ENCODE data around the gene OSGIN1. TPM values are rescaled to one million over a fixed set of nuclear protein-coding genes. Genes with fewer than 3 reads are reported as not detected.

OSGIN1 gene
- total RNA-seq, 1 donor from 2014 or later: 12.5 TPM

DNA sequence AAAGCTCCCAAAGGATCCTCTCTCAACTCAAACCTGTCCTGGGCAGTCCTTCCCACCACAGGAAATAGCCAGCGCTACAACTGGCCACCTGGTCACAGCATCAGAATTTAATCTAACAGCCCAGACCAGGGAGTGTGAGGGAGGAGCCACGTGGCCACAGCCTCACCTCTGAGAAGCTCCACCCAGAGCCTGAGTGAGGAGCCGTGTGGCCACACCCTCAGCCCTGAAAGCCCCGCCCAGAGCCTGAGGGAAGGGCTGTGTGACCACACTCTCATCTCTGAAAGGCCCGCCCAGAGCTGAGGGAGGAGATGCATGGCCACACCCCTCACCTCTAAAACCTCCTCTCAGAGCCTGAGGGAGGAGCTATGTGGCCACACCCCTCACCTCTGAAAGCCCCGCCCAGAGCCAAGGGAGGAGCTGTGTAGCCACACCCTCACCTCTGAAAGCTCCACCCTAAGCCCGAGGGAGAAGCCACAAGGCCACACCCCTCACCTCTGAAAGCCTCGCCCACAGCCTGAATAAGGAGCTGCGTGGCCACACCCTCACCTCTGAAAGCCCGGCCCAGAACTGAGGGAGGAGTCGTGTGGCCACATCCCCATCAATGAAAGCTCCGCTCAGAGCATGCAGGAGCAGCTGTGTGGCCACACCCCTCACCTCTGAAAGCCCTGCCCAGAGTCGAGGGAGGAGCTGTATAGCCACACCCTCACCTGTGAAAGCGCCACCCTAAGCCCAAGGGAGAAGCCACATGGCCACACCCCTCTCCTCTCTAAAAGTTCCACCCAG lies 60.9 kb downstream of the OSGIN1 start:
- no peak overlapping the region for H3K4me3 ChIP-seq
- intact Hi-C loops (cut with micrococcal nuclease): no loop called here
- no peak for DNase-seq
- no peak overlapping the region for H3K27ac ChIP-seq (replicated peaks)
- H3K36me3 ChIP-seq: no peaks in the 10 kb centered on the region
- H3K4me1 ChIP-seq: no peaks in the 10 kb centered on the region
- peaks cover 5% of the 10 kb centered on the region for H3K27me3 ChIP-seq (ENCODE audit: low read depth)
- TF ChIP-seq, protein P1, sequence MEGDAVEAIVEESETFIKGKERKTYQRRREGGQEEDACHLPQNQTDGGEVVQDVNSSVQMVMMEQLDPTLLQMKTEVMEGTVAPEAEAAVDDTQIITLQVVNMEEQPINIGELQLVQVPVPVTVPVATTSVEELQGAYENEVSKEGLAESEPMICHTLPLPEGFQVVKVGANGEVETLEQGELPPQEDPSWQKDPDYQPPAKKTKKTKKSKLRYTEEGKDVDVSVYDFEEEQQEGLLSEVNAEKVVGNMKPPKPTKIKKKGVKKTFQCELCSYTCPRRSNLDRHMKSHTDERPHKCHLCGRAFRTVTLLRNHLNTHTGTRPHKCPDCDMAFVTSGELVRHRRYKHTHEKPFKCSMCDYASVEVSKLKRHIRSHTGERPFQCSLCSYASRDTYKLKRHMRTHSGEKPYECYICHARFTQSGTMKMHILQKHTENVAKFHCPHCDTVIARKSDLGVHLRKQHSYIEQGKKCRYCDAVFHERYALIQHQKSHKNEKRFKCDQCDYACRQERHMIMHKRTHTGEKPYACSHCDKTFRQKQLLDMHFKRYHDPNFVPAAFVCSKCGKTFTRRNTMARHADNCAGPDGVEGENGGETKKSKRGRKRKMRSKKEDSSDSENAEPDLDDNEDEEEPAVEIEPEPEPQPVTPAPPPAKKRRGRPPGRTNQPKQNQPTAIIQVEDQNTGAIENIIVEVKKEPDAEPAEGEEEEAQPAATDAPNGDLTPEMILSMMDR (IDR thresholded peaks at IDR 0.05; ENCODE audit: borderline replicate concordance): no peak
- H3K9me3 ChIP-seq (replicated peaks): no peaks in the 10 kb centered on the region

DNA sequence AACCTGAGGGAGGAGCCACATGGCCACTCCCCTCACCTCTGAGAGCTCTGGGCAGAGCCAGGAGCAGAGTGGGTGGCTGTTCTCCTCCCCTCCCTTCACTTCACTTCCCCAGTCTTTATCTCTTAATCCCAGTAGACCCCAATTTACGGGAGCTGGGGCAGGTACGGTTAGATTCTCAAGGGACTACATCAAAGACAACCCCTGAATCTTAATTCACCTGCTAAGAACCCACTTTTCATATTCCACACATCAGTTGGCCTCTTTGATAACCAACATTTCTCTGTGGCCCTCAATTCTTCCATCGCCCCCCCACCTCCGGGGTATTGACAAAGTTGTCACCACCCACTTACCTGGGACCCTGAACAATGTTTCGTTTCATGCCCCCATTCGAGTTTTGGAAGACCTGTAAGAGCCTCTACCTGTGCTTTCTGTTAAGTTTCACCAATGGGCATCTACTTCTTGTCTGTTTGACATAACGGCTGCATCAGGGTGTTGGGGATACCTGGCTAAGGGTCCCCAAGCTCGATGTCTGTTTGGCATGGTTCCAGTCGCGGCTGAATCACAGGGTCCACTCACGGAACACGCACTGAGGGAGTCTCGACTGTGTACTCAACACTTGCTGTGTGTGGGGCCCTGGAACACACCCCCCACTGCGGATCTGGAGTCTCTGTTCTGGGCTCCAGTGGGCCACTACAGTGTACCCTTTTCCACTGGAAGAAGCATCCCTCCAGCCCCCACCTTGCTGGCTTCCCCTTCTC lies 61.7 kb downstream of the OSGIN1 start:
- TF ChIP-seq, protein P1 (IDR thresholded peaks at IDR 0.05; ENCODE audit: borderline replicate concordance): no peak
- no peak for DNase-seq
- no peak overlapping the region for H3K4me3 ChIP-seq

GRCh38 chr16:84015399-84015798 lies 62.4 kb downstream of the OSGIN1 start:
- Histone ChIP-seq H3K4me1 (peaks cover 9% of the 10 kb centered on the region), H3K27me3 (ENCODE audit: low read depth) (peaks cover 5% of the 10 kb centered on the region), H3K4me3 (no peak overlapping the region), H3K9me3 (replicated peaks) (no peaks in the 10 kb centered on the region), H3K36me3 (no peaks in the 10 kb centered on the region), H3K27ac (replicated peaks) (no peak overlapping the region)
- TF ChIP-seq, protein P1 (IDR thresholded peaks at IDR 0.05; ENCODE audit: borderline replicate concordance): no peak
- DNase-seq: no peak
- intact Hi-C loops (cut with micrococcal nuclease): no loop called here

More for the DNA sequence above, 61.7 kb downstream of the OSGIN1 start:
- Histone ChIP-seq H3K9me3 (replicated peaks) (no peaks in the 10 kb centered on the region), H3K27me3 (ENCODE audit: low read depth) (peaks cover 5% of the 10 kb centered on the region), H3K36me3 (no peaks in the 10 kb centered on the region), H3K27ac (replicated peaks) (no peak overlapping the region), H3K4me1 (peaks cover 3% of the 10 kb centered on the region)
- intact Hi-C loops (cut with micrococcal nuclease): no loop called here

Other genes starting within 250 kb of the OSGIN1 start
- 175 TPM for gene HSBP1, start 145.3 kb upstream of the OSGIN1 start, total RNA-seq
- gene MLYCD, start 54.1 kb upstream of the OSGIN1 start, total RNA-seq: 50.4 TPM
- gene NECAB2, start 15.0 kb downstream of the OSGIN1 start, total RNA-seq: 0.69 TPM
- gene SLC38A8, start 89.6 kb downstream of the OSGIN1 start, total RNA-seq: not detected
- 72.5 TPM for gene MBTPS1, start 163.7 kb downstream of the OSGIN1 start, total RNA-seq
- gene HSDL1, start 191.9 kb downstream of the OSGIN1 start, total RNA-seq: 23.8 TPM
- 0.14 TPM for gene DNAAF1, start 192.1 kb downstream of the OSGIN1 start, total RNA-seq
- gene TAF1C, start 233.8 kb downstream of the OSGIN1 start, total RNA-seq: 29.0 TPM
- 0.52 TPM for gene ADAD2, start 237.9 kb downstream of the OSGIN1 start, total RNA-seq

Measured in left ventricle myocardium inferior (tissue), 1 donor.